Measurements from ENCODE around the gene ALDH3B2.

- TF ChIP-seq, protein P1, sequence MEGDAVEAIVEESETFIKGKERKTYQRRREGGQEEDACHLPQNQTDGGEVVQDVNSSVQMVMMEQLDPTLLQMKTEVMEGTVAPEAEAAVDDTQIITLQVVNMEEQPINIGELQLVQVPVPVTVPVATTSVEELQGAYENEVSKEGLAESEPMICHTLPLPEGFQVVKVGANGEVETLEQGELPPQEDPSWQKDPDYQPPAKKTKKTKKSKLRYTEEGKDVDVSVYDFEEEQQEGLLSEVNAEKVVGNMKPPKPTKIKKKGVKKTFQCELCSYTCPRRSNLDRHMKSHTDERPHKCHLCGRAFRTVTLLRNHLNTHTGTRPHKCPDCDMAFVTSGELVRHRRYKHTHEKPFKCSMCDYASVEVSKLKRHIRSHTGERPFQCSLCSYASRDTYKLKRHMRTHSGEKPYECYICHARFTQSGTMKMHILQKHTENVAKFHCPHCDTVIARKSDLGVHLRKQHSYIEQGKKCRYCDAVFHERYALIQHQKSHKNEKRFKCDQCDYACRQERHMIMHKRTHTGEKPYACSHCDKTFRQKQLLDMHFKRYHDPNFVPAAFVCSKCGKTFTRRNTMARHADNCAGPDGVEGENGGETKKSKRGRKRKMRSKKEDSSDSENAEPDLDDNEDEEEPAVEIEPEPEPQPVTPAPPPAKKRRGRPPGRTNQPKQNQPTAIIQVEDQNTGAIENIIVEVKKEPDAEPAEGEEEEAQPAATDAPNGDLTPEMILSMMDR (conservative IDR thresholded peaks at IDR 0.05) = no peak
- TF ChIP-seq ZFX (IDR thresholded peaks at IDR 0.05) = no peak
Measured at GRCh38 chr11:67627812-67628624, 46.4 kb downstream of the ALDH3B2 start.

Measured in C4-2B (cell line).